ENCODE data around the gene BPIFA1.

Gene BPIFA1

GRCh38 chr20:33279261-33279910 lies 43.6 kb downstream of the BPIFA1 start:
- DNase-seq, result no peak

GRCh38 chr20:33280000-33280680 lies 44.3 kb downstream of the BPIFA1 start:
- no peak for DNase-seq

GRCh38 chr20:33280775-33281174 lies 45.0 kb downstream of the BPIFA1 start:
- DNase-seq, result no peak

- no peak for DNase-seq
Measured at GRCh38 chr20:33281550-33282146, 45.9 kb downstream of the BPIFA1 start.

- DNase-seq, result no peak
Measured at GRCh38 chr20:33282196-33282934, 46.6 kb downstream of the BPIFA1 start.

- DNase-seq, result no peak
Measured at GRCh38 chr20:33282991-33283555, 47.3 kb downstream of the BPIFA1 start, which contains the start of gene BPIFB1. TSS of gene BPIFB1 (plus strand) at chr20:33283214. CDS start at chr20:33286074, 2,860 bp downstream.

- no peak for DNase-seq
Measured at GRCh38 chr20:33284284-33284683, 48.5 kb downstream of the BPIFA1 start.

- DNase-seq, result no peak
Measured at GRCh38 chr20:33284937-33285336, 49.1 kb downstream of the BPIFA1 start.

GRCh38 chr20:33285861-33286495 lies 50.2 kb downstream of the BPIFA1 start:
- DNase-seq, result no peak

- DNase-seq, result no peak
Measured at GRCh38 chr20:33287884-33288283, 52.1 kb downstream of the BPIFA1 start.

GRCh38 chr20:33290852-33291251 lies 55.1 kb downstream of the BPIFA1 start:
- no peak for DNase-seq

GRCh38 chr20:33291416-33291815 lies 55.6 kb downstream of the BPIFA1 start:
- no peak for DNase-seq

GRCh38 chr20:33291830-33292355 lies 56.1 kb downstream of the BPIFA1 start:
- peak; percentile 19 to 63 (median 39) for DNase-seq
